H9 (cell line): ENCODE measurements around the gene ATPAF1. TPM values are rescaled to one million over a fixed set of nuclear protein-coding genes. Genes with fewer than 3 reads are reported as not detected.

Experiments
- DNase-seq: peaks from one replicate; pipeline ENCODE4 v3.0.0-alpha.2; 2017
- H2AFZ ChIP-seq: one replicate; pipeline ENCODE4 v1.6.1; 2013; ENCODE audit warnings: mild to moderate bottlenecking, low read length, control low read depth, moderate library complexity
- H2AK5ac ChIP-seq: 2 replicates; pipeline ENCODE4 v1.6.1; 2013; ENCODE audit warnings: low read length, control low read depth, mixed read lengths; ENCODE audit not compliant: insufficient read length
- H2BK120ac ChIP-seq: one replicate; pipeline ENCODE4 v1.6.1; 2013; ENCODE audit warnings: low read depth, mild to moderate bottlenecking, low read length, control low read depth, inconsistent platforms; ENCODE audit not compliant: poor library complexity, severe bottlenecking
- H2BK12ac ChIP-seq: 2 replicates; pipeline ENCODE4 v1.6.1; 2013; ENCODE audit warnings: low read length, control low read depth, mixed read lengths, low read depth; ENCODE audit not compliant: insufficient read length
- H2BK15ac ChIP-seq: 2 replicates; pipeline ENCODE4 v1.6.1; 2013; ENCODE audit warnings: low read depth, low read length, control low read depth
- H2BK20ac ChIP-seq: one replicate; pipeline ENCODE4 v1.6.1; 2013; ENCODE audit warnings: low read depth, mild to moderate bottlenecking, low read length, control low read depth, inconsistent platforms; ENCODE audit not compliant: poor library complexity, severe bottlenecking
- H2BK5ac ChIP-seq: 2 replicates; pipeline ENCODE4 v1.6.1; 2013; ENCODE audit warnings: low read length, control low read depth, mixed read lengths; ENCODE audit not compliant: insufficient read length
- H3K14ac ChIP-seq: 2 replicates; pipeline ENCODE4 v1.6.1; 2013; ENCODE audit warnings: low read length, control low read depth; ENCODE audit not compliant: insufficient read depth
- H3K18ac ChIP-seq: 2 replicates; pipeline ENCODE4 v1.6.1; 2013; ENCODE audit warnings: low read depth, mild to moderate bottlenecking, mixed read lengths, low read length, control low read depth; ENCODE audit not compliant: insufficient read length
- H3K23ac ChIP-seq: 2 replicates; pipeline ENCODE4 v1.6.1; 2013; ENCODE audit warnings: low read length, control low read depth, mixed read lengths, low read depth; ENCODE audit not compliant: insufficient read length
- H3K23me2 ChIP-seq: 2 replicates; pipeline ENCODE4 v1.6.1; 2013; ENCODE audit warnings: low read depth, mild to moderate bottlenecking, mixed read lengths, low read length, control low read depth; ENCODE audit not compliant: insufficient read length, poor library complexity, severe bottlenecking
- H3K27ac ChIP-seq: 2 replicates; pipeline ENCODE4 v1.5.1; 2013; ENCODE audit warnings: low read length, control low read depth, mixed read lengths, low read depth; ENCODE audit not compliant: insufficient read length
- H3K27me3 ChIP-seq: 2 replicates; pipeline ENCODE4 v1.6.1; 2013; ENCODE audit warnings: low read length, control low read depth, inconsistent platforms; ENCODE audit not compliant: insufficient read depth
- H3K4ac ChIP-seq: 2 replicates; pipeline ENCODE4 v1.6.1; 2013; ENCODE audit warnings: low read depth, mild to moderate bottlenecking, control low read depth, inconsistent platforms, low read length, moderate library complexity
- H3K4me1 ChIP-seq: 2 replicates; pipeline ENCODE4 v1.6.1; 2013; ENCODE audit warnings: low read length, control low read depth, inconsistent platforms; ENCODE audit not compliant: insufficient read depth
- H3K4me2 ChIP-seq: 2 replicates; pipeline ENCODE4 v1.6.1; 2013; ENCODE audit warnings: low read length, control low read depth, mixed read lengths; ENCODE audit not compliant: insufficient read length, insufficient read depth
- H3K56ac ChIP-seq: 2 replicates; pipeline ENCODE4 v1.6.1; 2013; ENCODE audit warnings: low read depth, mild to moderate bottlenecking, mixed read lengths, low read length, control low read depth; ENCODE audit not compliant: insufficient read length
- H3K79me1 ChIP-seq: 2 replicates; pipeline ENCODE4 v1.6.1; 2013; ENCODE audit warnings: low read depth, mild to moderate bottlenecking, moderate library complexity, low read length, control low read depth, inconsistent platforms; ENCODE audit not compliant: insufficient read depth, poor library complexity, severe bottlenecking
- H3K79me2 ChIP-seq: 2 replicates; pipeline ENCODE4 v1.6.1; 2013; ENCODE audit warnings: low read length, control low read depth, inconsistent platforms; ENCODE audit not compliant: insufficient read depth
- H3K9ac ChIP-seq: 2 replicates; pipeline ENCODE4 v1.6.1; 2013; ENCODE audit warnings: low read length, control low read depth, mixed read lengths; ENCODE audit not compliant: insufficient read length; ENCODE audit errors: extremely low read depth
- H3K9me3 ChIP-seq: one replicate; pipeline ENCODE4 v1.6.1; 2013; ENCODE audit warnings: low read depth, low read length, inconsistent platforms; ENCODE audit not compliant: control insufficient read depth
- H3T11ph ChIP-seq: one replicate; pipeline ENCODE4 v1.6.1; 2013; ENCODE audit warnings: mild to moderate bottlenecking, low read length, control low read depth, inconsistent platforms
- H4K20me1 ChIP-seq: one replicate; pipeline ENCODE4 v1.6.1; 2013; ENCODE audit not compliant: control insufficient read depth, insufficient read length, insufficient read depth
- H4K5ac ChIP-seq: 2 replicates; pipeline ENCODE4 v1.6.1; 2013; ENCODE audit warnings: low read depth, mild to moderate bottlenecking, mixed read lengths, low read length, control low read depth; ENCODE audit not compliant: insufficient read length
- H4K8ac ChIP-seq: replicated peaks from 2 replicates; pipeline ENCODE4 v1.6.1; 2013; ENCODE audit warnings: low read length, control low read depth, mixed read lengths, low read depth; ENCODE audit not compliant: insufficient read length
- H4K91ac ChIP-seq: 2 replicates; pipeline ENCODE4 v1.6.1; 2013; ENCODE audit warnings: low read depth, mild to moderate bottlenecking, moderate library complexity, mixed read lengths, low read length, control low read depth; ENCODE audit not compliant: insufficient read length
- H3K27ac Mint-ChIP-seq, 3 experiments: 2 replicates in 2 of 3; 3 replicates in 1 of 3; pipeline ENCODE4 v1.8.0; 2020 to 2021; ENCODE audit warnings: mixed read lengths in 3 of 3, mild to moderate bottlenecking in 1 of 3, moderate library complexity in 1 of 3
- H3K27me3 Mint-ChIP-seq: 2 replicates; pipeline ENCODE4 v1.8.0; 2021; ENCODE audit warnings: low read depth, mild to moderate bottlenecking, moderate library complexity, mixed read lengths
- H3K36me3 Mint-ChIP-seq, 3 experiments: 2 replicates in 2 of 3; 3 replicates in 1 of 3; pipeline ENCODE4 v1.8.0; 2020 to 2021; ENCODE audit warnings: low read depth in 3 of 3, mixed read lengths in 3 of 3; ENCODE audit not compliant: insufficient read depth in 1 of 3
- H3K4me1 Mint-ChIP-seq, 2 experiments: 2 replicates each; pipeline ENCODE4 v1.8.0; 2020; ENCODE audit warnings: mixed read lengths in 2 of 2
- H3K4me3 Mint-ChIP-seq, 2 experiments: 2 replicates in 1 of 2; 3 replicates in 1 of 2; pipeline ENCODE4 v1.8.0; 2020 to 2021; ENCODE audit warnings: mild to moderate bottlenecking in 2 of 2, mixed read lengths in 2 of 2, moderate library complexity in 1 of 2
- H3K9me3 Mint-ChIP-seq, 2 experiments: 2 replicates in 1 of 2; 3 replicates in 1 of 2; pipeline ENCODE4 v1.8.0; 2020; ENCODE audit warnings: mild to moderate bottlenecking in 2 of 2, mixed read lengths in 2 of 2, moderate library complexity in 1 of 2
- WGBS: extraction: QIAGEN DNeasy Blood & Tissue Kit; methylation state at CpG from one replicate; pipeline ENCODE4 v1.1.7; 2013; ENCODE audit warnings: missing lambda C conversion rate, low lambda C conversion rate, mixed read lengths; ENCODE audit not compliant: insufficient read length; ENCODE audit errors: extremely low coverage; 5-methylcytosine and 5-hydroxymethylcytosine counted together
- total RNA-seq: library from RNA; stranded (reverse); gene quantifications from 2 replicates; pipeline ENCODE4 v1.2.1, GENCODE V29; 2021
- TF ChIP-seq, protein P1 (sequence below): fragments of 200-600 bp; sonication (generic); conservative IDR thresholded peaks from 3 replicates; pipeline ENCODE4 v1.8.0; 2021; ENCODE audit warnings: antibody characterized with exemption, mild to moderate bottlenecking

The ATPAF1 gene
- total RNA-seq, 1 experiment from 2014 or later = 57.3 TPM

DNA sequence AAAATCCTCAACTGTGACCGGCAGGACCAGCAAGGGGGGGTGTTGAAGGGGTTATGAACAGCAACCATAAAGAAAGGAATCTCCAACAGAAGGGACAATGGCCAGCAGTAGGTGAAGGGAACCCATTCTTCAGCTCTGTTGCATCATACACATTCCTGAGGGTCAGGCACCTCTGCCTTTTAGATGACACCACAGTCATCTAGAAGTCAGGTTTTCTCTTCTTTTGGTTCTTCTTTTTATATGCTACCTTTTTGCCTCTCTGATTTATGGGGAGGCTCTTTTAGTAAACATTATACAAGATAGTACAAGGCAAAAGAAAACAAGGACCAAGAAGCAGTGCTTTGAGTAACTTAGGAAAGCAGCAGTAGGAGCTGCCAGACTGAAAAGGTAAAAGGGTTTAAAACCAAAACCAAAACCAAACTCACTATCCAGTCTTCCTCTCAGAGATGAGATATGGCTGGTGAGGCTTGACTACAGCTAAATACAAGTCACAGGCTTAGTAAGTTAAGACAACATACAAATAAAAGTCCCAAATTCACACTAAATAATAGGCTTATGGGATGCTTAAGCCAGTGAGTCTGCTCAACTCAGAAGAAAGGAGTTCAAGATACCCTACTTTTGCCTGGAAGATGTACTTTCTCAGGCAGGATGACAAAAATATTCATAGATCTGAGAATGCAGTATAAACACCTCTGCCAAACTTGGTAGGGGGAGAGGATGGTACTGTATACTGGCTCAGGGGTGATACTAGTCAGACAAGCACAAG is 7.6 kb upstream of the ATPAF1 start:
- no peaks in the 10 kb centered on the region for H3K9me3 ChIP-seq

More for the DNA sequence above, 7.6 kb upstream of the ATPAF1 start:
- TF ChIP-seq, protein P1, sequence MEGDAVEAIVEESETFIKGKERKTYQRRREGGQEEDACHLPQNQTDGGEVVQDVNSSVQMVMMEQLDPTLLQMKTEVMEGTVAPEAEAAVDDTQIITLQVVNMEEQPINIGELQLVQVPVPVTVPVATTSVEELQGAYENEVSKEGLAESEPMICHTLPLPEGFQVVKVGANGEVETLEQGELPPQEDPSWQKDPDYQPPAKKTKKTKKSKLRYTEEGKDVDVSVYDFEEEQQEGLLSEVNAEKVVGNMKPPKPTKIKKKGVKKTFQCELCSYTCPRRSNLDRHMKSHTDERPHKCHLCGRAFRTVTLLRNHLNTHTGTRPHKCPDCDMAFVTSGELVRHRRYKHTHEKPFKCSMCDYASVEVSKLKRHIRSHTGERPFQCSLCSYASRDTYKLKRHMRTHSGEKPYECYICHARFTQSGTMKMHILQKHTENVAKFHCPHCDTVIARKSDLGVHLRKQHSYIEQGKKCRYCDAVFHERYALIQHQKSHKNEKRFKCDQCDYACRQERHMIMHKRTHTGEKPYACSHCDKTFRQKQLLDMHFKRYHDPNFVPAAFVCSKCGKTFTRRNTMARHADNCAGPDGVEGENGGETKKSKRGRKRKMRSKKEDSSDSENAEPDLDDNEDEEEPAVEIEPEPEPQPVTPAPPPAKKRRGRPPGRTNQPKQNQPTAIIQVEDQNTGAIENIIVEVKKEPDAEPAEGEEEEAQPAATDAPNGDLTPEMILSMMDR = no peak
- Histone ChIP-seq H3K9ac (no peak overlapping the region), H3K23ac (no peak overlapping the region), H3K79me1 (no peaks in the 10 kb centered on the region), H4K5ac (no peak overlapping the region), H3K4me2 (no peak overlapping the region), H3K23me2 (no peaks in the 10 kb centered on the region), H4K20me1 (no peaks in the 10 kb centered on the region), H2BK12ac (no peak overlapping the region), H4K8ac (no peak overlapping the region), H2BK15ac (no peak overlapping the region), H3K56ac (no peak overlapping the region), H3K79me2 (no peaks in the 10 kb centered on the region), H2AK5ac (no peak overlapping the region), H2BK120ac (no peak overlapping the region), H4K91ac (no peak overlapping the region), H2BK20ac (no peak overlapping the region), H3K27me3 (no peaks in the 10 kb centered on the region), H3T11ph (no peak overlapping the region), H3K27ac (no peak overlapping the region), H2AFZ (no peak overlapping the region), H3K14ac (no peak overlapping the region), H2BK5ac (no peak overlapping the region), H3K18ac (no peak overlapping the region), H3K4me1 (peaks cover 4% of the 10 kb centered on the region; the same call in 1 of the 2 replicates), H3K4ac (no peak overlapping the region)
- H3K36me3 Mint-ChIP-seq = peaks cover 11 to 48% (median 30%) of the 10 kb centered on the region in 3 experiments; a peak in 6 of 7 replicates
- no peaks in the 10 kb centered on the region for H3K9me3 Mint-ChIP-seq
- H3K4me1 Mint-ChIP-seq = peaks cover 38 to 43% of the 10 kb centered on the region in 2 experiments
- DNase-seq = no peak
- peak overlapping the region; percentile 85 to 91 (median 90) for H3K27ac Mint-ChIP-seq
- H3K4me3 Mint-ChIP-seq = no peak overlapping the region
- no peaks in the 10 kb centered on the region for H3K27me3 Mint-ChIP-seq
- WGBS = no CpG with 5 or more reads among the region's 1 CpG
